IMR-90 (cell line): ENCODE data around the gene SHROOM3.

Source experiments
- CEBPB ChIP-seq: IDR thresholded peaks from 2 replicates; pipeline ENCODE4 v1.6.1; 2012; ENCODE audit warnings: low read depth, low read length, improper control_type of control experiment
- CTCF ChIP-seq: conservative IDR thresholded peaks from 2 replicates; pipeline ENCODE4 v1.5.1; 2012; ENCODE audit warnings: mild to moderate bottlenecking, low read depth, low read length, improper control_type of control experiment
- FOS ChIP-seq: fragments of 150-350 bp; IDR thresholded peaks from 2 replicates; pipeline ENCODE4 v1.6.1; 2016; ENCODE audit warnings: low read depth, low read length
- MXI1 ChIP-seq: IDR thresholded peaks from 2 replicates; pipeline ENCODE4 v1.6.1; 2012; ENCODE audit warnings: low read depth, mild to moderate bottlenecking, low read length, moderate library complexity, borderline replicate concordance
- POLR2A ChIP-seq: IDR thresholded peaks from 2 replicates; pipeline ENCODE4 v1.6.1; 2012; ENCODE audit warnings: mild to moderate bottlenecking, low read depth, low read length
- RAD21 ChIP-seq: IDR thresholded peaks from 2 replicates; pipeline ENCODE4 v1.6.1; 2012; ENCODE audit warnings: low read length, improper control_type of control experiment
- RFX5 ChIP-seq: IDR thresholded peaks from 2 replicates; pipeline ENCODE4 v1.8.0; 2012; ENCODE audit warnings: low read depth, mild to moderate bottlenecking, low read length, moderate library complexity
- SMC3 ChIP-seq: fragments of 150-350 bp; IDR thresholded peaks from 2 replicates; pipeline ENCODE4 v1.6.1; 2016; ENCODE audit warnings: low read depth, mild to moderate bottlenecking, antibody characterized with exemption, low read length, moderate library complexity
- USF2 ChIP-seq: fragments of 150-350 bp; IDR thresholded peaks from 2 replicates; pipeline ENCODE4 v1.6.1; 2017; ENCODE audit warnings: mild to moderate bottlenecking, antibody characterized with exemption, low read length, low read depth

DNA sequence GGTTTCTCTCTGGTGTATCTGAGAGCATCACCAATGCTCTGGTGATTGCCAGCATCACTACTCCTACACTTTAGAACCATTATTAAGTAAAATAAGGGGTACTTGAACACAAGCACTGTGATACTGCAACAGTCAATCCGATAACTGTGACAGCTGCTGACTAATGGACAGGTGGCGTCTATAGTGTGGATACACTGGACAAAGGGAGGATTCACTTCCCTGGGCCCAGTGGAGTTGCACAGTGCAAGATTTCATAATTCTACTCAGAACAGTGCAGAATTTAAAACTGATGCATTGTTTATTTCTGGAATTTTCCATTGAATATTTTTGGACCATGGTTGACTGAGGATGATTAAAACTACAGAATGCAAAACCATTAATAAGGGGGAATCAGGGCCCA, 97.8 kb downstream of the SHROOM3 start:
- TF ChIP-seq USF2 = no peak
- TF ChIP-seq CTCF = no peak
- TF ChIP-seq RAD21 = no peak
- TF ChIP-seq POLR2A = no peak
- TF ChIP-seq CEBPB = no peak
- TF ChIP-seq MXI1 = no peak
- TF ChIP-seq RFX5 = no peak
- TF ChIP-seq FOS = no peak
- TF ChIP-seq SMC3 = no peak
